Kidney epithelial cell (primary cell): ENCODE results near the gene CTSE. TPM values are rescaled to one million over a fixed set of nuclear protein-coding genes. Genes with fewer than 3 reads are reported as not detected.

Experiments used
- DNase-seq: peaks from one replicate; pipeline ENCODE4 v3.0.0-alpha.2; 2010; ENCODE audit warnings: low read depth
- H3K27me3 ChIP-seq: 2 replicates; pipeline ENCODE4 v1.6.0; 2011; ENCODE audit warnings: low read length; ENCODE audit not compliant: control insufficient read depth, insufficient read depth
- H3K36me3 ChIP-seq: 2 replicates; pipeline ENCODE4 v1.5.1; 2011; ENCODE audit warnings: low read length; ENCODE audit not compliant: control insufficient read depth, insufficient read depth
- H3K4me3 ChIP-seq: 2 replicates; pipeline ENCODE4 v1.5.1; 2011; ENCODE audit warnings: low read depth, mild to moderate bottlenecking, control low read depth, low read length
- CTCF ChIP-seq: IDR thresholded peaks from 2 replicates; pipeline ENCODE4 v1.5.1; 2011; ENCODE audit warnings: mild to moderate bottlenecking, moderate library complexity, low read length, control low read depth, inconsistent platforms; ENCODE audit not compliant: insufficient read depth, poor library complexity, severe bottlenecking
- total RNA-seq: library from RNA; depleted of rRNA; stranded (reverse); fragments of >200 nt; gene quantifications from 2 replicates; pipeline ENCODE4 v1.2.3, GENCODE V29; 2015

Gene CTSE
- total RNA-seq, 1 donor from 2014 or later: not detected

GRCh38 chr1:205961991-205962820 is 61.5 kb downstream of the CTSE start:
- Histone ChIP-seq H3K4me3 (no peak overlapping the region), H3K36me3 (no peaks in the 10 kb centered on the region), H3K27me3 (peaks cover 2% of the 10 kb centered on the region)
- no peak for TF ChIP-seq CTCF
- DNase-seq: peak; percentile 50

- Histone ChIP-seq H3K27me3 (peaks cover 2% of the 10 kb centered on the region), H3K4me3 (no peak overlapping the region), H3K36me3 (no peaks in the 10 kb centered on the region)
- no peak for TF ChIP-seq CTCF
- DNase-seq: no peak
Measured at GRCh38 chr1:205961405-205961804, 62.3 kb downstream of the CTSE start.

GRCh38 chr1:205959789-205960188 is 63.9 kb downstream of the CTSE start:
- no peak for TF ChIP-seq CTCF
- DNase-seq: no peak
- no peak overlapping the region for H3K4me3 ChIP-seq
- H3K36me3 ChIP-seq: no peaks in the 10 kb centered on the region
- H3K27me3 ChIP-seq: peaks cover 2% of the 10 kb centered on the region

Other genes with a start within 250 kb of the CTSE start
- 21.6 and 24.4 TPM in 2 replicates for gene RAB29, start 248.4 kb downstream of the CTSE start, total RNA-seq
- 17.2 and 20.9 TPM in 2 replicates for gene SLC41A1, start 210.7 kb downstream of the CTSE start, total RNA-seq
- 0.04 and 1.8 TPM in 2 replicates for gene PM20D1, start 173.8 kb downstream of the CTSE start, total RNA-seq
- gene SLC26A9, start 80.4 kb downstream of the CTSE start, total RNA-seq: not detected in 2 replicates
- 0.13 TPM in 1 of 2 replicates, not detected in the other for gene RAB7B, start 20.5 kb downstream of the CTSE start, total RNA-seq
- gene RHEX, start 29.3 kb upstream of the CTSE start, total RNA-seq: 0.42 and 0.82 TPM in 2 replicates
- not detected in 2 replicates for gene AVPR1B, start 93.5 kb upstream of the CTSE start, total RNA-seq
- 1.6 and 2.7 TPM in 2 replicates for gene FAM72A, start 178.9 kb upstream of the CTSE start, total RNA-seq
- 42.1 and 44.5 TPM in 2 replicates for gene SRGAP2, start 179.6 kb upstream of the CTSE start, total RNA-seq